H1 (cell line): Measurements from ENCODE around the gene LYPD3. TPM values are rescaled to one million over a fixed set of nuclear protein-coding genes. Genes with fewer than 3 reads are reported as not detected.

ENCODE experiments used
- CTCF ChIA-PET: fragments of 300-600 bp; sonication (Branson Sonifier 250); formaldehyde crosslinking; loops from one replicate; lab custom pipeline; 2021; ENCODE audit not compliant: partially characterized antibody; lab: Charles Lee
- POLR2A ChIA-PET: fragments of 300-600 bp; sonication (Branson Sonifier 250); formaldehyde crosslinking; loops from one replicate; lab custom pipeline; 2021; ENCODE audit warnings: inconsistent platforms; ENCODE audit not compliant: partially characterized antibody; lab: Charles Lee
- DNase-seq, 2 experiments: peaks; one replicate each; pipeline versions ENCODE4 v3.0.0 to v3.0.0-alpha.2; 2010 to 2022; ENCODE audit warnings: low spot score in 2 of 2, low read depth in 1 of 2, mixed read lengths in 1 of 2
- FAIRE-seq: peaks from 2 replicates; lab custom pipeline; 2011; peaks lifted over from hg19 to GRCh38; lab: Jason Lieb, UNC
- H2AFZ ChIP-seq: 2 replicates; pipeline ENCODE4 v1.8.1; 2012; ENCODE audit warnings: low read length, inconsistent platforms
- H2AK5ac ChIP-seq: 2 replicates; pipeline ENCODE4 v1.6.1; 2013; ENCODE audit warnings: low read depth, low read length
- H2BK120ac ChIP-seq: replicated peaks from 2 replicates; pipeline ENCODE3; 2013; ENCODE audit warnings: low read depth, low read length, inconsistent platforms
- H2BK12ac ChIP-seq: 2 replicates; pipeline ENCODE4 v1.6.1; 2013; ENCODE audit warnings: low read depth, low read length
- H2BK15ac ChIP-seq: 2 replicates; pipeline ENCODE4 v1.6.1; 2013; ENCODE audit warnings: low read length
- H2BK20ac ChIP-seq: 2 replicates; pipeline ENCODE4 v1.6.1; 2013; ENCODE audit warnings: low read length
- H2BK5ac ChIP-seq: 2 replicates; pipeline ENCODE4 v1.6.1; 2013; ENCODE audit warnings: low read depth, low read length
- H3K14ac ChIP-seq: 2 replicates; pipeline ENCODE4 v1.6.1; 2013; ENCODE audit warnings: inconsistent platforms; ENCODE audit not compliant: insufficient read length
- H3K18ac ChIP-seq: 2 replicates; pipeline ENCODE4 v1.6.1; 2013; ENCODE audit warnings: low read length; ENCODE audit errors: extremely low read depth
- H3K23ac ChIP-seq: 2 replicates; pipeline ENCODE4 v1.6.1; 2013; ENCODE audit warnings: inconsistent platforms; ENCODE audit not compliant: insufficient read length
- H3K23me2 ChIP-seq: 2 replicates; pipeline ENCODE4 v1.6.1; 2013; ENCODE audit warnings: low read depth, low read length
- H3K27ac ChIP-seq: 2 replicates; pipeline ENCODE4 v1.6.1; 2011; ENCODE audit warnings: low read depth, low read length, inconsistent platforms
- H3K27me3 ChIP-seq, 4 experiments: replicated peaks in 1 of 4; 1 replicate in 1 of 4; 2 replicates in 3 of 4; pipeline versions ENCODE4 v1.6.1 to v1.8.1; 2011 to 2013; ENCODE audit warnings: low read length in 3 of 4, mild to moderate bottlenecking in 3 of 4, inconsistent platforms in 2 of 4, mixed read lengths in 2 of 4, moderate library complexity in 1 of 4; ENCODE audit not compliant: control insufficient read depth in 3 of 4, insufficient read depth in 3 of 4; ENCODE audit errors: extremely low read depth in 1 of 4
- H3K36me3 ChIP-seq, 4 experiments: 2 replicates each; pipeline versions ENCODE4 v1.6.1 to v1.8.1; 2011 to 2013; ENCODE audit warnings: mild to moderate bottlenecking in 4 of 4, low read length in 3 of 4, moderate library complexity in 2 of 4, control low read depth in 1 of 4, inconsistent platforms in 1 of 4; ENCODE audit not compliant: insufficient read depth in 4 of 4, control insufficient read depth in 2 of 4
- H3K4ac ChIP-seq: replicated peaks from 2 replicates; pipeline ENCODE3; 2013; ENCODE audit warnings: low read length, low read depth, mixed read lengths, inconsistent platforms; ENCODE audit not compliant: insufficient read length
- H3K4me1 ChIP-seq, 4 experiments: replicated peaks in 1 of 4; 1 replicate in 1 of 4; 2 replicates in 3 of 4; pipeline versions ENCODE4 v1.6.1 to v1.8.1; 2011 to 2013; ENCODE audit warnings: low read length in 3 of 4, inconsistent platforms in 2 of 4, mixed read lengths in 1 of 4; ENCODE audit not compliant: insufficient read depth in 4 of 4, control insufficient read depth in 3 of 4
- H3K4me2 ChIP-seq, 2 experiments: 2 replicates each; pipeline versions ENCODE4 v1.6.1 to v1.8.1; 2011 to 2013; ENCODE audit warnings: low read depth in 2 of 2, low read length in 2 of 2, control low read depth in 1 of 2, inconsistent platforms in 1 of 2, mild to moderate bottlenecking in 1 of 2; ENCODE audit not compliant: insufficient read depth in 1 of 2
- H3K4me3 ChIP-seq, 4 experiments: fragments of 200-600, 300-600 bp in 1 of 4; sonication (generic), shearing (Covaris generic), sonication (Bioruptor Twin) in 1 of 4; 2 replicates each; pipeline versions ENCODE4 v1.5.1 to v1.8.1; 2011 to 2016; ENCODE audit warnings: low read length in 4 of 4, low read depth in 3 of 4, control low read depth in 2 of 4, inconsistent platforms in 2 of 4, mild to moderate bottlenecking in 2 of 4, mixed read lengths in 1 of 4, moderate library complexity in 1 of 4; ENCODE audit not compliant: insufficient read depth in 2 of 4; ENCODE audit errors: extremely low read depth in 1 of 4
- H3K56ac ChIP-seq: replicated peaks from 2 replicates; pipeline ENCODE3; 2013; ENCODE audit warnings: low read depth, mild to moderate bottlenecking, mixed read lengths, low read length, inconsistent platforms; ENCODE audit not compliant: insufficient read length
- H3K79me1 ChIP-seq: 2 replicates; pipeline ENCODE4 v1.6.1; 2013; ENCODE audit warnings: low read depth, low read length, control low read depth
- H3K79me2 ChIP-seq, 2 experiments: 2 replicates each; pipeline versions ENCODE4 v1.6.1 to v1.8.1; 2012 to 2013; ENCODE audit warnings: low read length in 2 of 2, mild to moderate bottlenecking in 2 of 2, inconsistent platforms in 1 of 2; ENCODE audit not compliant: insufficient read depth in 2 of 2, control insufficient read depth in 1 of 2
- H3K9ac ChIP-seq, 4 experiments: replicated peaks in 1 of 4; 1 replicate in 1 of 4; 2 replicates in 3 of 4; pipeline versions ENCODE4 v1.6.1 to v1.8.1; 2011 to 2013; ENCODE audit warnings: low read depth in 3 of 4, low read length in 3 of 4, control low read depth in 2 of 4, mild to moderate bottlenecking in 2 of 4, moderate library complexity in 2 of 4, inconsistent platforms in 1 of 4; ENCODE audit errors: extremely low read depth in 1 of 4
- H3K9me3 ChIP-seq, 2 experiments: 2 replicates each; pipeline versions ENCODE4 v1.6.1 to v1.8.1; 2012 to 2013; ENCODE audit warnings: mild to moderate bottlenecking in 2 of 2, moderate library complexity in 2 of 2, control low read depth in 1 of 2, inconsistent platforms in 1 of 2, low read depth in 1 of 2, low read length in 1 of 2, mixed read lengths in 1 of 2; ENCODE audit not compliant: insufficient read depth in 2 of 2
- H4K20me1 ChIP-seq, 2 experiments: replicated peaks in 1 of 2; 2 replicates each; pipeline versions ENCODE3 to v1.8.1; 2011 to 2013; ENCODE audit warnings: inconsistent platforms in 2 of 2, low read length in 2 of 2, mild to moderate bottlenecking in 1 of 2; ENCODE audit not compliant: insufficient read depth in 2 of 2, control insufficient read depth in 1 of 2
- H4K5ac ChIP-seq: 2 replicates; pipeline ENCODE4 v1.6.1; 2013; ENCODE audit warnings: low read length, low read depth, mixed read lengths, inconsistent platforms; ENCODE audit not compliant: insufficient read length
- H4K8ac ChIP-seq: 2 replicates; pipeline ENCODE4 v1.8.0; 2013; ENCODE audit warnings: mild to moderate bottlenecking, moderate library complexity, low read length, inconsistent platforms; ENCODE audit not compliant: insufficient read depth; ENCODE audit errors: extremely low read depth
- H4K91ac ChIP-seq: replicated peaks from 2 replicates; pipeline ENCODE3; 2013; ENCODE audit warnings: low read length, mixed read lengths, inconsistent platforms; ENCODE audit not compliant: insufficient read length
- BRCA1 ChIP-seq: IDR thresholded peaks from 2 replicates; pipeline ENCODE4 v1.6.1; 2012; ENCODE audit warnings: low read depth, low read length, improper control_type of control experiment
- CEBPB ChIP-seq: IDR thresholded peaks from 2 replicates; pipeline ENCODE4 v1.6.1; 2012; ENCODE audit warnings: low read depth, low read length
- CHD2 ChIP-seq: IDR thresholded peaks from 2 replicates; pipeline ENCODE4 v1.6.1; 2012; ENCODE audit warnings: low read length, improper control_type of control experiment
- HDAC6 ChIP-seq: IDR thresholded peaks from one replicate; pipeline ENCODE4 v1.7.1; 2012; ENCODE audit warnings: low read depth, mild to moderate bottlenecking, inconsistent platforms, low read length, moderate library complexity
- JUN ChIP-seq: IDR thresholded peaks from 2 replicates; pipeline ENCODE4 v1.6.1; 2011; ENCODE audit warnings: low read depth, mild to moderate bottlenecking, improper control_type of control experiment, low read length
- KDM1A ChIP-seq: fragments of 200-600, 300-600 bp; sonication (generic); IDR thresholded peaks from 2 replicates; pipeline ENCODE4 v1.7.1; 2016; ENCODE audit warnings: mild to moderate bottlenecking, low read length, borderline replicate concordance
- MAX ChIP-seq: IDR thresholded peaks from 2 replicates; pipeline ENCODE4 v1.6.1; 2012; ENCODE audit warnings: inconsistent platforms
- NRF1 ChIP-seq: IDR thresholded peaks from 2 replicates; pipeline ENCODE4 v1.6.1; 2011; ENCODE audit warnings: mild to moderate bottlenecking, low read depth, low read length, improper control_type of control experiment
- POLR2A ChIP-seq, 2 experiments: IDR thresholded peaks; 1 replicate in 1 of 2; 2 replicates in 1 of 2; pipeline ENCODE4 v1.6.1; 2011; ENCODE audit warnings: low read depth in 2 of 2, low read length in 2 of 2, mild to moderate bottlenecking in 2 of 2; ENCODE audit errors: control extremely low read depth in 1 of 2
- POU5F1 ChIP-seq: IDR thresholded peaks from 2 replicates; pipeline ENCODE4 v1.6.1; 2011; ENCODE audit warnings: low read depth, mild to moderate bottlenecking, low read length, moderate library complexity
- RXRA ChIP-seq: IDR thresholded peaks from 2 replicates; pipeline ENCODE4 v1.6.1; 2011; ENCODE audit warnings: low read depth, mild to moderate bottlenecking, low read length, moderate library complexity; ENCODE audit not compliant: insufficient read depth
- WGBS, 2 experiments: shearing (Covaris generic) in 1 of 2; methylation state at CpG; one replicate each; pipeline versions ENCODE4 v1.1.6 to v1.1.7; 2013 to 2015; ENCODE audit warnings: low lambda C conversion rate in 2 of 2, mixed read lengths in 2 of 2, inconsistent platforms in 1 of 2, low coverage in 1 of 2, missing lambda C conversion rate in 1 of 2; ENCODE audit not compliant: insufficient replicate concordance in 2 of 2, insufficient coverage in 1 of 2, insufficient read length in 1 of 2; ENCODE audit errors: extremely low coverage in 1 of 2, missing lambda C conversion rate in 1 of 2; 5-methylcytosine and 5-hydroxymethylcytosine counted together
- polyA plus RNA-seq, 7 experiments: library from polyadenylated mRNA; depleted of rRNA in 3 of 7; stranded (reverse) in 5 of 7; unstranded in 2 of 7; fragments of >200 nt in 5 of 7; fragments of 200-250 nt in 2 of 7; gene quantifications; 1 replicate in 5 of 7; 2 replicates in 1 of 7; 4 replicates in 1 of 7; pipeline versions ENCODE4 v1.2.1 to v1.2.3, GENCODE V29; 2011 to 2013; ENCODE audit warnings: missing spikeins in 2 of 7, mixed read lengths in 2 of 7
- total RNA-seq: library from RNA; stranded (reverse); fragmentation: NEBNext Ultra II Directional; extraction: Animal tissue kit (Norgen Biotek cat#: 25700); gene quantifications from 2 replicates; pipeline ENCODE4 v1.2.1, GENCODE V29; 2021
- TF ChIP-seq, protein P1 (sequence below): IDR thresholded peaks from 2 replicates; pipeline ENCODE4 v1.6.1; 2012; ENCODE audit warnings: low read length, inconsistent platforms

The LYPD3 gene
- total and polyA plus RNA-seq, 2 of the 8 experiments (the other 6 are each of a cell fraction or from before 2014, with no cell fraction given), result 4.1 to 16.4 TPM

- H4K20me1 ChIP-seq, result no peaks in the 10 kb centered on the region
- H3K4ac ChIP-seq, result no peak overlapping the region
- DNase-seq, result no peak
- no peak overlapping the region for H4K91ac ChIP-seq
- no peak overlapping the region for H4K8ac ChIP-seq
- H3K18ac ChIP-seq, result no peak overlapping the region
- H2BK120ac ChIP-seq, result no peak overlapping the region
- no peak overlapping the region for H3K56ac ChIP-seq
- ChIA-PET CTCF (no interaction called here), POLR2A (no interaction called here)
- no peak overlapping the region for H3K4me2 ChIP-seq
- H2BK15ac ChIP-seq, result no peak overlapping the region
- no peak overlapping the region for H4K5ac ChIP-seq
- H3K79me2 ChIP-seq, result no peaks in the 10 kb centered on the region
- no peak overlapping the region for H2BK5ac ChIP-seq
- H2AFZ ChIP-seq, result no peak overlapping the region
- no peaks in the 10 kb centered on the region for H3K79me1 ChIP-seq
- no peak overlapping the region for H3K23ac ChIP-seq
- H2AK5ac ChIP-seq, result no peak overlapping the region
- no peak overlapping the region for H3K9ac ChIP-seq
- H3K23me2 ChIP-seq, result peaks cover 8% of the 10 kb centered on the region; the same call in 1 of the 2 replicates
- H3K14ac ChIP-seq, result no peak overlapping the region
- peaks cover 0 to 8% (median 2%) of the 10 kb centered on the region in 4 experiments; a peak in 4 of 7 replicates for H3K4me1 ChIP-seq
- no peak overlapping the region for H3K4me3 ChIP-seq
- H3K27me3 ChIP-seq, result peaks cover 0 to 17% (median 14%) of the 10 kb centered on the region in 4 experiments; a peak in 6 of 7 replicates
- no peak for FAIRE-seq
- no peaks in the 10 kb centered on the region for H3K9me3 ChIP-seq
- H3K36me3 ChIP-seq, result no peaks in the 10 kb centered on the region
- no peak overlapping the region for H2BK12ac ChIP-seq
- no peak overlapping the region for H3K27ac ChIP-seq
- H2BK20ac ChIP-seq, result no peak overlapping the region
- WGBS, 2 experiments, result 99% methylated on average over 4 of the region's 4 CpGs; no CpG with 5 or more reads in 1 of the 2 experiments
- no peak for TF ChIP-seq BRCA1
- TF ChIP-seq POU5F1, result no peak
- TF ChIP-seq HDAC6, result no peak
- no peak for TF ChIP-seq JUN
- no peak for TF ChIP-seq POLR2A (IDR thresholded peaks at IDR 0.05; ENCODE audit: control extremely low read depth in 1 of 2, low read depth in 2 of 2, low read length in 2 of 2)
- no peak for TF ChIP-seq NRF1
- TF ChIP-seq, protein P1, sequence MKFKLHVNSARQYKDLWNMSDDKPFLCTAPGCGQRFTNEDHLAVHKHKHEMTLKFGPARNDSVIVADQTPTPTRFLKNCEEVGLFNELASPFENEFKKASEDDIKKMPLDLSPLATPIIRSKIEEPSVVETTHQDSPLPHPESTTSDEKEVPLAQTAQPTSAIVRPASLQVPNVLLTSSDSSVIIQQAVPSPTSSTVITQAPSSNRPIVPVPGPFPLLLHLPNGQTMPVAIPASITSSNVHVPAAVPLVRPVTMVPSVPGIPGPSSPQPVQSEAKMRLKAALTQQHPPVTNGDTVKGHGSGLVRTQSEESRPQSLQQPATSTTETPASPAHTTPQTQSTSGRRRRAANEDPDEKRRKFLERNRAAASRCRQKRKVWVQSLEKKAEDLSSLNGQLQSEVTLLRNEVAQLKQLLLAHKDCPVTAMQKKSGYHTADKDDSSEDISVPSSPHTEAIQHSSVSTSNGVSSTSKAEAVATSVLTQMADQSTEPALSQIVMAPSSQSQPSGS, result no peak
- TF ChIP-seq KDM1A, result no peak
- TF ChIP-seq CHD2, result no peak
- TF ChIP-seq MAX, result no peak
- TF ChIP-seq CEBPB, result no peak
- TF ChIP-seq RXRA, result no peak
Observed at GRCh38 chr19:43468354-43469159, 3.1 kb upstream of the LYPD3 start.
